T-helper 2 cell treated with Interferon-gamma antibody and Interleukin-4, amounts not matched to agents 5 μg/mL and 100 μg/mL, for 36 hours (primary cell): Measurements from ENCODE around the gene BBLN.

Experiments
- DNase-seq: peaks from one replicate; pipeline ENCODE4 v3.0.0; 2021; ENCODE audit warnings: low spot score
- H3K27ac Mint-ChIP-seq: one replicate; pipeline ENCODE4 v1.8.0; 2021; ENCODE audit warnings: mild to moderate bottlenecking, mixed read lengths
- H3K27me3 Mint-ChIP-seq: one replicate; pipeline ENCODE4 v1.8.0; 2021; ENCODE audit warnings: low read depth, mixed read lengths
- H3K36me3 Mint-ChIP-seq: one replicate; pipeline ENCODE4 v1.8.0; 2021; ENCODE audit warnings: low read depth, mixed read lengths
- H3K4me1 Mint-ChIP-seq: one replicate; pipeline ENCODE4 v1.8.0; 2021; ENCODE audit warnings: low read depth, mixed read lengths
- H3K4me3 Mint-ChIP-seq: one replicate; pipeline ENCODE4 v1.8.0; 2022; ENCODE audit warnings: mild to moderate bottlenecking, moderate library complexity, mixed read lengths
- H3K9me3 Mint-ChIP-seq: one replicate; pipeline ENCODE4 v1.8.0; 2021; ENCODE audit warnings: mixed read lengths

BBLN gene

DNA sequence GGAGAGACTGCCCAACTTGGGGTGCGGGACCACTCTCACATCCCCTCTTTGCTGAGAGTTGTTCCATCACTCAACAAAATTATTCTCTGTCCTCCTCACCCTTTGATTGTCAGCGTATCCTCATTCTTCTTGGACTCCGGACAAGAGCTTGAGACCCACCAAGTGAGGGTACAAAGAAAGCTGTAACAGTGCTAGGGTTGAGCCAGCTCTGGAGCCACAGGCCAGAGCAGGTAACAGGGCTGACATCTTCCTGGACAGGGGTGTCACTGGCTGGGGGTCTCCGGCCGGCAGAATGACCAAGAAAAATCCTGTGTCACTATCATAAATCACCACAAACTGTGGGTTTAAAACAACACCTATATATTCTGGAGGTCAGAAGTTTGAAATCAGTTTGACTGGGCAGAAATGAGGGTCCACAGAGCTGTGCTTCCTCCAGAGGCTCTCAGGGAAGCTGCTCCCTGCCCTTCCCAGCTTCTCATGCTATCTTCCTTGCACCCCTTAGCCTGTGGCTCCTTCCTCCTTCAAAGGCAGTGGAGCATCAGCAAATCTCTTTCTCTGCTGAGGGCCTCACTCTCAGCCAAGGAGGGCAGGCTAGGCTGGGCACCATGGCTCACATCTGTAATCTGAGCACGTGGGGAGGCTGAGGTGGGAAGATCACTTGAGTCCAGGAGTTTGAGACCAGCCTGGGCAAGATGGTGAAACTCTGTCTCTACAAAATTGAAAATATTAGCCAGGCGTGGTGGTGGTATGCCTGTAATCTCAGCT lies 4.1 kb upstream of the BBLN start:
- Mint-ChIP-seq H3K4me3 (no peak overlapping the region), H3K4me1 (peaks cover 7% of the 10 kb centered on the region), H3K9me3 (no peaks in the 10 kb centered on the region), H3K27ac (no peak overlapping the region), H3K36me3 (no peaks in the 10 kb centered on the region), H3K27me3 (no peaks in the 10 kb centered on the region)
- DNase-seq = no peak

DNA sequence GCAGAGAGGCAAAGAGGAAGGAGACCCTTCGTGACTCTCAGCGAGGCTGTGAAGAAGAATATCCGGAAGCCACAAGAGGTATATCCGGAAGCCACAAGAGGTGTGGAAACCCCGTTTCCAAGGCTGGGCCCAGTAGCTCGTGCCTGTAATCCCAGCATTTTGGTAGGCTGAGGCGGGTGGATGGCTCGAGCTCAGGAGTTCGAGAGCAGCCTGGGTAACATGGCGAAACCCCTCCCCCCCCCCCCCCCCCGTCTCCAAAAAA lies 612 bp upstream of the BBLN start:
- Mint-ChIP-seq H3K4me3 (peak overlapping the region; percentile 84), H3K36me3 (peaks cover 12% of the 10 kb centered on the region), H3K4me1 (peaks cover 11% of the 10 kb centered on the region), H3K27ac (peak overlapping the region; percentile 91), H3K27me3 (no peaks in the 10 kb centered on the region), H3K9me3 (no peaks in the 10 kb centered on the region)
- peak; percentile 44 for DNase-seq

DNA sequence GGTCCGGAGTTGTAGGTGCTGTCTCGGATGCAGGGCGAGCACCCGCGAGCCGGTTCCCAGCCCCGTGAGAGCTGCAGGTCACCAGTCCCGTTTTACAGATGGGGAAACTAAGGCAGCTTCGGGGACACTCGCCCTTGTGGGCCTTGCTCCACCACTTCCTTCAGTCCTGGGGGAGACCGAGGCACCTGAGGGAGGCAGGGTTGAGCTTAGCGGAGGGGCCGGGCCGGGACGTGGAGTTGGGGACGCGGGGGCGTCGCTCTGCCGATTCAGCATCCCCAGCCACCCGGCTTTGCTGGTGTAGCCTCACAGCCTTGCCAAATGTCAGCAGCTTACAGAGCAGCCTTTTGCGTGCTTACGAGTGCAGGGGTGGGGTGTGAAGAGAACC lies 530 bp downstream of the BBLN start:
- peaks cover 12% of the 10 kb centered on the region for H3K36me3 Mint-ChIP-seq
- H3K27me3 Mint-ChIP-seq = no peaks in the 10 kb centered on the region
- peak; percentile 63 for DNase-seq
- H3K9me3 Mint-ChIP-seq = no peaks in the 10 kb centered on the region
- H3K27ac Mint-ChIP-seq = peak overlapping the region; percentile 75
- H3K4me3 Mint-ChIP-seq = peak overlapping the region; percentile 85
- peaks cover 11% of the 10 kb centered on the region for H3K4me1 Mint-ChIP-seq

DNA sequence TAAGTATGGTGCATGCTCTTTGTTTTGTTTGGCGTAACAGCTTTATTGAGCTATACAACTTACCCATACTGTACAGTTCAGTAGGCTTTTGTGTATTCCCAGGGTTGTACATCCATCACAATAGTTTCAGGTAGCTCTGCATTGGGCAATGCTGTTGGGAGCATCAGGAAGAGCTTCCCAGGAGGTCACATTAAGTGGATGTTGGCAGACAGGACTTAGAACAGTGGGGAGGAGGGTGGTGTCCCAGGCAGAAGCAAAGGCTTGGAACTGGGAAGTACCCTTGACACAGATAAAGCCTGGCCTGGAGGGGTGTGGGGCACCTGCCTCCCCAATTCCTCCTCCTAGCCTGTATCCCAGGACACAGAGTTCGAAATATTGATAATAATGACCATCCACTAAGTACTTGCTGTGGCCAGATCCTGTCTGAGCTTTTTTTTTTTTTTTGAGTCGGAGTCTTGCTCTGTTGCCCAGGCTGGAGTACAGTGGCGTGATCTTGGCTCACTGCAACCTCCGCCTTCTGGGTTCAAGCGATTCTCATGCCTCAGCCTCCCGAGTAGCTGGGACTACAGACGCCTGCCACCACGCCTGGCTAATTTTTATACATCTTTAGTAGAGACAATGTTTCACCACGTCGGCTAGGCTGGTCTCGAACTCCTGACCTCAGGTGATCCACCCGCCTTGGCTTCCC lies 1.3 kb downstream of the BBLN start:
- H3K4me3 Mint-ChIP-seq = peak overlapping the region; percentile 85
- no peak for DNase-seq
- peak overlapping the region; percentile 75 for H3K27ac Mint-ChIP-seq
- H3K36me3 Mint-ChIP-seq = peaks cover 16% of the 10 kb centered on the region
- H3K9me3 Mint-ChIP-seq = no peaks in the 10 kb centered on the region
- H3K4me1 Mint-ChIP-seq = peaks cover 11% of the 10 kb centered on the region
- no peaks in the 10 kb centered on the region for H3K27me3 Mint-ChIP-seq

DNA sequence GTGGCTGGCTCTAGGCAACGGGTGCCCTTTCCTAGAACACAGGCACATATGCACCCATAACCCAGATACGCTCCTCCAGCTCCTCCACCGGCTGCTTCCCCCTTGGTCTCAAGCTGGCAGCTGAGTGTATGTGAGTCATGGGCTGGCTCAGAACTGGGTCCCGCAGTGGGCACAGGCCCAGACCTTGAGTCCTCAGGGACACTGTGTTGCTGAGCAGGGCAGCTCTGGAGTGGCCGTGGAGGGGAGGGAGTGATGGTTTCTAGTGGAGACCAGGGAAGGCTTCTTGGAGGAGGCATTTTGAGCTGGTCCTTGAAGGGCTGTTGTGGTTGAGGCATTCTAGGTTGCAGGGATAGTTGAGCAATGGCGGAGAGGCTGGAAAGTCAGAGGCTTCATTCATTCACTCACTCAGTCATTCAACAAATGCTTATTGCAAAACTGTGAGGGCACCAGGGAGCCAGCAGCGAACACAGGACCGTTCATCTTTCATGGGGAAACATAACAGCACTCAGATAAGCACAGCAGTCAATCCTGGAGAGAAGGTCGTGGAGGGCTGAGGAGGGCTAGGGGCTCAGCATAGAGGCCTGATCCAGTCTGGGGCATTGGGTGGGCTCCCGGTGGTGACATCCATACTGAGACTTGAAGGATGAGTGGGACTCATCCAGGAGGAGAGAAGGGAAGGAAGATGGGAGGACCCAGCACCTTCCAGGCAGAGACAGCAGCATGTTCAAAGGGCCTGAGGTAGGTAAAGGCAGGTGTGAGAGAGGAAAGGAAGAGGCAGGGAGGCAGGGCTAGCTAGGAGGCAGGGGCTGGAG lies 2.4 kb downstream of the BBLN start:
- H3K9me3 Mint-ChIP-seq = no peaks in the 10 kb centered on the region
- H3K27me3 Mint-ChIP-seq = no peaks in the 10 kb centered on the region
- peaks cover 11% of the 10 kb centered on the region for H3K4me1 Mint-ChIP-seq
- no peak for DNase-seq
- peak overlapping the region; percentile 62 for H3K27ac Mint-ChIP-seq
- H3K36me3 Mint-ChIP-seq = peaks cover 22% of the 10 kb centered on the region
- H3K4me3 Mint-ChIP-seq = peak overlapping the region; percentile 43

DNA sequence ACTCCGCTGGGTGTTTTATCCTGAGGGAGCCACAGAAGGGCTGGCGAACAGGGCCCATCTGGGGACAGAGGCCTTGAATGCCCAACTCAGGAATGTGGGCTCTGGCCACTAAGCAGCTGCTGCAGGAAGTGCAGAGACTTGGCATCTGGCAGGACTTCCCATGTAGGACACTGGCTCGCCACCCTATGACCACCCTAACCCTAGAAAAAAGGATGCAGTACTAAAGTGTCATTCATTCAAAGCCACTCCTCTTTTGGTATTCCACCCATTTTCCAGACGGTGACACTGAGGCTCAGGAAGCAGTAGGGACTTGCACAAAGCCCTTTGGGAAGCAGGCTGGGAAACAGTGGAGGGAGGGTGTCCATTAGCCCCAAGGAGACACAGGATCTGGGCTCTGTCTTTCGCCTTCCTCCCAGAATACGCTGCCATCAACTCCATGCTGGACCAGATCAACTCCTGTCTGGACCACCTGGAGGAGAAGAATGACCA lies 3.0 kb downstream of the BBLN start:
- no peak for DNase-seq
- Mint-ChIP-seq H3K27me3 (no peaks in the 10 kb centered on the region), H3K27ac (no peak overlapping the region), H3K36me3 (peaks cover 23% of the 10 kb centered on the region), H3K9me3 (no peaks in the 10 kb centered on the region), H3K4me1 (peaks cover 11% of the 10 kb centered on the region), H3K4me3 (no peak overlapping the region)

DNA sequence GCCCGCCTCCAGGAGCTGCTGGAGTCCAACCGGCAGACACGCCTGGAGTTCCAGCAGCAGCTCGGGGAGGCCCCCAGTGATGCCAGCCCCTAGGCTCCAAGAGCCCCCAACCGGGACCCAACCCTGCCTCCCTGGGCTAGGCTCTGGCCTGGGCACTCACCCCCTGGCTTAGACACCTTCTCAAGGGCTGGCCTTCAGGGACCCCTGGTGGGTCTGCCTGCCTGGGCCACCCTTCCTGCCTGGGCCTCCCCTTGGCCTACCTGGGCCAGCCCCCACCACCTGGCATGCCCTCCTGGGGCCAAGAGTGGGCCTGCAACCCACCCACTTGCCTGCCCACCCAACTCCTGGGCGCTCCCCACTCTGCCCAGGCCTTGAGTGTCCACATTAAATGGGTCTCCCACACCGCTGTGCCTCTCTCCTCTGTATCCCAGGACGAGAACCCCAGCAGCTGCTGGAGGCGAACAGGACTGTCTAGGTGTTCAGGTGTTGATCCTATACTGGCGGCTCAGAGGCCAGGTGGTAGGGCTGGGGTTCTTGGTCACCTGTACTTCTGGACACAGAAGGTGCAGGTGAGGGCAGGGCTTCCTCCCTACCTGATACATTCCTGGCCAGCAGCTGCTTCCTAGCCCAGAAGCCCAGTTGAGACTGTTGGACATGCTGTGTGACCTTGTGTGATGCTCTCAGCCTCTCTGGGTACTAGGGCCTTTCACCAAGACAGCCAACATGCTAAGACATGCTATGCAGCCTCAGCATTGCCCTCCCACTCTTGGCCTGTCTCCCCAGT lies 3.6 kb downstream of the BBLN start:
- DNase-seq = no peak
- no peaks in the 10 kb centered on the region for H3K27me3 Mint-ChIP-seq
- H3K4me1 Mint-ChIP-seq = peaks cover 11% of the 10 kb centered on the region
- H3K9me3 Mint-ChIP-seq = no peaks in the 10 kb centered on the region
- no peak overlapping the region for H3K4me3 Mint-ChIP-seq
- H3K36me3 Mint-ChIP-seq = peaks cover 26% of the 10 kb centered on the region
- no peak overlapping the region for H3K27ac Mint-ChIP-seq

DNA sequence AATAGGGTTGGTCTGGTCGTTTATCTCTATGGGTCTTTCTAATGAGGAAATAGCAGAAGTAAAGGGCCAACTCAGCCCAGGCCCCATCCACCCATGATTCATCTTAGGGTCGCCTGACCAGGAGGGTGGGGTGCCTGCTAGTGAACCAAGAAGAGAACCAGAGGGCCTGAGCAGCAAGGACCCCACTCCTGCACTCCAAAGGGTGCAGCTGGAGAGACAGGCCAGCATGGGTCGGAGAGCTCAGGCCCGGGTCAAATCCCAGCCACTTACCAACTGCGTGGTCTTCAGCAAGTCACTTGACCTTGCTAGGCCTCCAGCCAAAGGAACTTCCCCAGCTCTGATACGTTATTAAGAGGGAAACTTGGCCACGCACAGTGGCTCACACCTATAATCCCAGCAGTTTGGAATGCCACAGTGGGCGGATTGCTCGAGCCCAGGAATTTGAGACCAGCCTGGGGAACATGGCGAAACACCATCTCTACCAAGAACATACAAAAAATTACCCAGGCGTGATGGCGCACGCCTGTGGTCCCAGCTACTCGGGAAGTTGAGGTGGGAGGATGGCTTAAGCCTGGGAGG lies 4.3 kb downstream of the BBLN start:
- Mint-ChIP-seq H3K9me3 (no peaks in the 10 kb centered on the region), H3K27ac (no peak overlapping the region), H3K36me3 (peaks cover 30% of the 10 kb centered on the region), H3K4me1 (peaks cover 9% of the 10 kb centered on the region), H3K27me3 (no peaks in the 10 kb centered on the region), H3K4me3 (no peak overlapping the region)
- no peak for DNase-seq

DNA sequence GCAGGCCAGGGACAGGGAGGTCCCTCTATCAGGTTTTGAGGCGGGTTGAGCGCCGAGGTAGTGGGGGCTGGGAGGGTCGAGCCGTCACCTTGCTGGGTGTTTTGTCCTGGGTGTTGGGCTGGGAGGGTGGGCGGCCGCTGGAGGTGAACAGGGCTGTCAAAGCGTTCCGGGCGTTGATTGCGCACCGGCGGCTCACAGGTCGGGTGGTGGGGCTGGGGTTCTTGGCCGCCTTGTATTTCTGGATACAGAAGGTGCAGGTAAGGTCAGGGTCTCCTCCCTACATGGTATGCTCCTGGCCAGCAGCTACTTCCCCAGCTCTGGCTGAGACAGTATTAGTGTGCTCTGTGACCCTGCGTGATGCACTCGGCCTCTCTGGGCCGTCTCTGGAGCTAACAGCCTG lies 6.1 kb downstream of the BBLN start:
- H3K36me3 Mint-ChIP-seq = peaks cover 30% of the 10 kb centered on the region
- no peak for DNase-seq
- H3K4me3 Mint-ChIP-seq = no peak overlapping the region
- no peaks in the 10 kb centered on the region for H3K9me3 Mint-ChIP-seq
- no peaks in the 10 kb centered on the region for H3K27me3 Mint-ChIP-seq
- H3K27ac Mint-ChIP-seq = no peak overlapping the region
- H3K4me1 Mint-ChIP-seq = peaks cover 2% of the 10 kb centered on the region

DNA sequence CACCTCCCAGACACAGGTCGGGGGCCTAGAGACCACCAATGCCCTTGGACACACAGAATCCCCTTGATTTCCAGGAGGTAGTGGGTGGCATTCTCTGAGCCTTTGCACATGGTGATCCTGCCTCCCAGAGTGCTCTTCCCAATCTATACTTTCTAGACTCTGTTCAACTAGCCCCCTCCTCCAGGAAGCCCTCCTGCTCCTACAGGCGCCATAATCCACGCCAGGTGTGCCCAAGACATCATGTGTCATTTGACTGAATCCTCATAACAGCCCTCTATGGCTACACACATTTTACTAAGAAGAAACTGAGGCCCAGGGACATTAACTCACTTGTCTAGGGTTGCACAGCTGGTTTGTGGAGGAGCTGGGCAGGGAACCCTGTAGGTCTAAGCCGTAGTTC lies 7.1 kb downstream of the BBLN start:
- Mint-ChIP-seq H3K27ac (no peak overlapping the region), H3K27me3 (no peaks in the 10 kb centered on the region), H3K4me3 (no peak overlapping the region), H3K36me3 (peaks cover 27% of the 10 kb centered on the region), H3K9me3 (no peaks in the 10 kb centered on the region), H3K4me1 (no peaks in the 10 kb centered on the region)
- DNase-seq = no peak

DNA sequence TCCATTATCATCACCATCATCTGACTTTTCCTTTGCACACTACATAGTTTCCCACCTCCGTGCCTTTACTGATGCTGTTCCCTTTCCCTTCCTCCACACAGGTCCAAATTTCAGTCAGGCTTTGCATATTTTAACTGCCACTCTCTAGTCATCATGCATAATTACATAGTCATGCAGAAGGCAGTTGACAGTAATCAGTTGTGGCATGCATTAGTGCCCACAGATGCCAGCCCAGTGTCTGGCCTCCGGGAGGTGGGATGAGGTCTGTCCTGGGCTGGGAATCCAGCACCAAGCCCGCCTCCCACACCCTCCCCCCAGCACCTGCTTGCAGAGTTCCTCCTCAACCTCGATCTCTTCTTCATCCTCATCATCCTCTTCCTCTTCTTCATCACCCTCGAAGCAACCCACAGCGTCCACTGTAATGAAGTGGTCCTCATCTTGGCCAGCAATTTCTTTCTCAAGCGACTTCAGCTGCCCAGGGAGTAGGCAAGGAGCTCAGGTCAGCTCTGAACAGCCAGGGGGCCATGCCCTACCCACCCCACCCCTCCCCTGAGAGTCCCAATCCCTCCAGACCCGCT lies 8.8 kb downstream of the BBLN start:
- no peak overlapping the region for H3K27ac Mint-ChIP-seq
- H3K36me3 Mint-ChIP-seq = peaks cover 20% of the 10 kb centered on the region

DNA sequence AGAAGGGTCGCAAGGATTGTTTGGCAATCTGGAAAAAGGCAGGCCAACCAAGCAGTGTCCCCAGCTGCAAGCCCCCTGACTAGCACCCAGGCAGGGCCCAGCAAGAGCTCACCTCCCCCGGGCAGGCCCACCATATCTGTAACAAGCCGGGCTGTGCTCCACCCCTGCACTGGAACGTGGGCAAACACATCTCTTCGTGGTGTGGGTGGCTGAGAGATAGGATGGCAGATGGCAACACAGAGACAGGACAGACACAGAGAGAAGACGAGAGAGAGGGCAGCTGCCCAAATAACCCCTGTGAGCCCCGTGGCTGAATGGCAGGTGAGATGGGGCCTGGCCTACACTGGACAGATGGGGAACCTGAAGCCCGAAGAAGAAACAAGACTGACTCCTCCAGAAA lies 9.4 kb downstream of the BBLN start:
- no peaks in the 10 kb centered on the region for H3K4me1 Mint-ChIP-seq
- H3K36me3 Mint-ChIP-seq = peaks cover 20% of the 10 kb centered on the region
- H3K27me3 Mint-ChIP-seq = no peaks in the 10 kb centered on the region
- no peak for DNase-seq
- H3K9me3 Mint-ChIP-seq = no peaks in the 10 kb centered on the region
- H3K4me3 Mint-ChIP-seq = no peak overlapping the region
- H3K27ac Mint-ChIP-seq = no peak overlapping the region

More for the DNA sequence above, 8.8 kb downstream of the BBLN start:
- DNase-seq = no peak
- Mint-ChIP-seq H3K4me3 (no peak overlapping the region), H3K9me3 (no peaks in the 10 kb centered on the region), H3K4me1 (no peaks in the 10 kb centered on the region), H3K27me3 (no peaks in the 10 kb centered on the region)

DNA sequence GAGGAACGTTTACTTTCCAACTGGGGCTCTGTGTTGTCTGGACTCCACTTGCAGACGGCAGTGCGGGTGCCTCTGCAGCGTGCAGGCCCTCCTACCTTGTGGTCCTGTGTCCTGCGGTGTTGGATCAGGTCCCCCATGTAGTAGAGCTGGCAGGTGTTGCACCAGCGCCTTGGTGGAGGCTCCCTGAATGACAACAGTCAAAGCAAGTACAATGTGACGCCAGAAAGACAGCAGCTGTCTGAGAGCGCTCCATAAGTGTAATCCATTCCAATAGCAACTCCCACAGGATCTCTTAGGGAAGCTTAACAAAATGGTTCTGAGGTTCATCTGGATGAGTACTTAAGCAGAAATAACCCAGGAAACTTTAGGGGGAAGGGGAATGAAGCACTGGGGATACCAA lies 9.9 kb downstream of the BBLN start:
- H3K4me3 Mint-ChIP-seq = no peak overlapping the region
- H3K27ac Mint-ChIP-seq = no peak overlapping the region
- DNase-seq = no peak
- H3K4me1 Mint-ChIP-seq = no peaks in the 10 kb centered on the region
- no peaks in the 10 kb centered on the region for H3K9me3 Mint-ChIP-seq
- peaks cover 22% of the 10 kb centered on the region for H3K36me3 Mint-ChIP-seq
- H3K27me3 Mint-ChIP-seq = no peaks in the 10 kb centered on the region
